ENCODE results near the gene HOXC12. TPM values are rescaled to one million over a fixed set of nuclear protein-coding genes. Genes with fewer than 3 reads are reported as not detected.

HOXC12 gene
- total and polyA plus RNA-seq, 7 donors = not detected

DNA sequence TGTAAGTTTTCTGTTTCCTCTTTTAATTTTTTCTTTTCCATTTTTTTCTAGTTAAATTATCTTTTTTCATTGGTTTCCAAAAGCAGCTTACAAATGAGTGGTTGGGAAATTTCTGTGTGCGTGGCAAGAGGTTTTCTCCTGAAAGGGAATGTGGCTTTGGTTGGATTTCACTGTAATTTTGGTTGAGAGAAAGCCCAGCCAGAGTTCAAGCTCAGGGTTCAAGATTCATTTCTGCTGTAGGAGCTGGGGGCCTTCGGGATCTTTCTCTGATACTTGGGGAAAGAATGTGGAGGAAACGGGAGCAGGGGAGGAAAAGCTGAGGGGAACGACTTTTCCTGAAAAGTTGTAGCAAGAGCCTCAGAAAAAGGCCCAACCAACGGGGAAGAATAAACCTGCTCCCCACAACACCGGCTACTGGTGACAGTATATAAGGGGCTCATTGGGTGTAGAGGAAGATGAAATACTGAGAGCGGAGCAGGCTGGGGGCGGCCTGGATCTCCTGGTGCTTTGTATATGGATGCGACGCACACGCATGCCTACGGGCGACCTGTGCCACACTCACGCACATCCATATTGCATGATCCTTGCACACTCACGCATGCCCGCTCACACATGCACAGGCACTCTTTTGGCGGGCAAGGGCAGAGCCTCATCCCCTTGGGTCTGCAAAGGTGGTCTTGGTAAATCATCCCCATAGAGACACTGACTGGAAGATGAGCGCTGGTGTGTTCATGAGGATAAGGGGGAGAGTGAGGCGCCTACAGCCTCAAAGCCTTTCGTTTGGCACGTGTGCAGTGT lies 32.2 kb downstream of the HOXC12 start:
- intact Hi-C loops (cut with DNase I) = no loop called here
- no peak for DNase-seq
- TF ChIP-seq EP300 (IDR thresholded peaks at IDR 0.05) = no peak
- no peak for TF ChIP-seq POLR2A (IDR thresholded peaks at IDR 0.05)
- TF ChIP-seq, protein P1, sequence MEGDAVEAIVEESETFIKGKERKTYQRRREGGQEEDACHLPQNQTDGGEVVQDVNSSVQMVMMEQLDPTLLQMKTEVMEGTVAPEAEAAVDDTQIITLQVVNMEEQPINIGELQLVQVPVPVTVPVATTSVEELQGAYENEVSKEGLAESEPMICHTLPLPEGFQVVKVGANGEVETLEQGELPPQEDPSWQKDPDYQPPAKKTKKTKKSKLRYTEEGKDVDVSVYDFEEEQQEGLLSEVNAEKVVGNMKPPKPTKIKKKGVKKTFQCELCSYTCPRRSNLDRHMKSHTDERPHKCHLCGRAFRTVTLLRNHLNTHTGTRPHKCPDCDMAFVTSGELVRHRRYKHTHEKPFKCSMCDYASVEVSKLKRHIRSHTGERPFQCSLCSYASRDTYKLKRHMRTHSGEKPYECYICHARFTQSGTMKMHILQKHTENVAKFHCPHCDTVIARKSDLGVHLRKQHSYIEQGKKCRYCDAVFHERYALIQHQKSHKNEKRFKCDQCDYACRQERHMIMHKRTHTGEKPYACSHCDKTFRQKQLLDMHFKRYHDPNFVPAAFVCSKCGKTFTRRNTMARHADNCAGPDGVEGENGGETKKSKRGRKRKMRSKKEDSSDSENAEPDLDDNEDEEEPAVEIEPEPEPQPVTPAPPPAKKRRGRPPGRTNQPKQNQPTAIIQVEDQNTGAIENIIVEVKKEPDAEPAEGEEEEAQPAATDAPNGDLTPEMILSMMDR (IDR thresholded peaks at IDR 0.05) = no peak
- TF ChIP-seq POLR2AphosphoS5 (IDR thresholded peaks at IDR 0.05) = no peak
- 32 to 50% methylated on average over 21 of the region's 21 CpGs for WGBS, 2 donors
- no peak overlapping the region for H3K27ac ChIP-seq
- H3K36me3 ChIP-seq = no peaks in the 10 kb centered on the region
- H3K9me3 ChIP-seq = no peaks in the 10 kb centered on the region
- peaks cover 0 to 32% (median 21%) of the 10 kb centered on the region in 4 donors for H3K4me1 ChIP-seq
- no peak overlapping the region for H3K4me3 ChIP-seq
- peaks cover 89 to 100% (median 100%) of the 10 kb centered on the region in 3 donors for H3K27me3 ChIP-seq

DNA sequence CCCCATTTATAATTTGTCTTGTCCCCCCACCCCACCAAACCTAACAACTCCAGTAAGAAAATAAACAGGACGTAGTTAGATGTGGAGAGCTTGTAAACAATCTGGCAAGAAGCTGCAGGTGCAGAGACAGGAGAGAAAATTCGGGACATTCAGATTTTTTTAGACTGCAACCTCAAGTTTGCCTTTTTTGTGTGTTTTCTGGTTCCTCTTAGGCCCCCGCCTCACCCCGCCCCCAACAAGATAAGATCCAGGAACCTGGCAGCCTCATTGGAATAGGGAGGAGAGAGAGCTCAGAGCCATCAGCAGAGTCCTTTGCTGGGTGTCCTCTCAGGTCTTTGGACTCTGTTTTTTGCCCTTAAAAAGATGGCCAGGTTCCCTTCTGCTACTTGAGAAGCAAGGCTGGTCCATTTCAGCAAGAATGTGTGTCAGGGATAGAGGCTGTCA lies 33.1 kb downstream of the HOXC12 start:
- H3K9me3 ChIP-seq = no peaks in the 10 kb centered on the region
- TF ChIP-seq POLR2AphosphoS5 (IDR thresholded peaks at IDR 0.05) = no peak
- no peak for TF ChIP-seq POLR2A (IDR thresholded peaks at IDR 0.05)
- no peak for TF ChIP-seq EP300 (IDR thresholded peaks at IDR 0.05)
- TF ChIP-seq, protein P1 (IDR thresholded peaks at IDR 0.05) = no peak
- H3K36me3 ChIP-seq = no peaks in the 10 kb centered on the region
- intact Hi-C loops (cut with DNase I) = no loop called here
- no peak overlapping the region for H3K27ac ChIP-seq
- WGBS, 2 donors = 14 to 20% methylated on average over 4 of the region's 4 CpGs
- peaks cover 0 to 32% (median 21%) of the 10 kb centered on the region in 4 donors for H3K4me1 ChIP-seq
- H3K4me3 ChIP-seq = no peak overlapping the region
- no peak for DNase-seq
- peaks cover 89 to 100% (median 100%) of the 10 kb centered on the region in 3 donors for H3K27me3 ChIP-seq

DNA sequence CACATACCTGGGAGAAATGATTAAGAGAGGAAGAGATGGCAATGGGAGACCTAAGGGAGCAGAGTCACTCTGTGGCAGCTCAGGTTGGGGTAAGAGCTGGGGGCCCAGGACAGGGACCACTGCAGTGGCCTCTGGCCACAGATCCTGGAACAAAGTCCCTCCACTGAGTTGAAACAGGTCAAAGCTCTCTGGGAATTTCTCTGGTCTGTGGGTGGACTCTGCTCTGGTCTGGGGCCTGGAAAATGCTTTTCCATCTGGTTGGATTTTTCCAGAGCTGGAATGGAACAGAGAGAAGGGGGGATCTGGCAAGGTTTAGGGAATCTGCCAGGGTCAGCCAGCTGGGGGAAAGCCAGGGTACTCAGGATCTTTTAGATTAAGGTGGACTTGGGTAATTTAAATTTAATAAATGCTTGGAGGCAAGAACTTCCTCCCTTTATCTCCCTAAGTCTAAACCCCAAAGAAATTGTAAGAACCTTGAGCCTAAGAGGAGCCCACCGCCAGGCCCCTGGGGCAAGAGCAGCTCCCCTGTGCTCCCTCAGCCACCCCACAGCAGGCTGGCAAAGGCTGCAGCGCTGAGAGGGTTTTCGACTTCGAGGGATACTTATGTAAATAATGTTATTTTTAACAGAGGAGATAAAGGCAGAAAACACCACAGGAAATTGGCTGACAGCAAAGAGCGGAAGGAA lies 34.0 kb downstream of the HOXC12 start:
- H3K4me3 ChIP-seq = no peak overlapping the region
- no peaks in the 10 kb centered on the region for H3K36me3 ChIP-seq
- H3K27ac ChIP-seq = no peak overlapping the region
- intact Hi-C loops (cut with DNase I) = no loop called here
- H3K4me1 ChIP-seq = peaks cover 0 to 32% (median 21%) of the 10 kb centered on the region in 4 donors
- 8 to 17% methylated on average over 5 of the region's 5 CpGs for WGBS, 2 donors
- TF ChIP-seq EP300 (IDR thresholded peaks at IDR 0.05) = no peak
- TF ChIP-seq, protein P1 (IDR thresholded peaks at IDR 0.05) = no peak
- TF ChIP-seq POLR2AphosphoS5 (IDR thresholded peaks at IDR 0.05) = no peak
- TF ChIP-seq POLR2A (IDR thresholded peaks at IDR 0.05) = no peak
- H3K9me3 ChIP-seq = no peaks in the 10 kb centered on the region
- peaks cover 89 to 100% (median 100%) of the 10 kb centered on the region in 3 donors for H3K27me3 ChIP-seq
- no peak for DNase-seq

DNA sequence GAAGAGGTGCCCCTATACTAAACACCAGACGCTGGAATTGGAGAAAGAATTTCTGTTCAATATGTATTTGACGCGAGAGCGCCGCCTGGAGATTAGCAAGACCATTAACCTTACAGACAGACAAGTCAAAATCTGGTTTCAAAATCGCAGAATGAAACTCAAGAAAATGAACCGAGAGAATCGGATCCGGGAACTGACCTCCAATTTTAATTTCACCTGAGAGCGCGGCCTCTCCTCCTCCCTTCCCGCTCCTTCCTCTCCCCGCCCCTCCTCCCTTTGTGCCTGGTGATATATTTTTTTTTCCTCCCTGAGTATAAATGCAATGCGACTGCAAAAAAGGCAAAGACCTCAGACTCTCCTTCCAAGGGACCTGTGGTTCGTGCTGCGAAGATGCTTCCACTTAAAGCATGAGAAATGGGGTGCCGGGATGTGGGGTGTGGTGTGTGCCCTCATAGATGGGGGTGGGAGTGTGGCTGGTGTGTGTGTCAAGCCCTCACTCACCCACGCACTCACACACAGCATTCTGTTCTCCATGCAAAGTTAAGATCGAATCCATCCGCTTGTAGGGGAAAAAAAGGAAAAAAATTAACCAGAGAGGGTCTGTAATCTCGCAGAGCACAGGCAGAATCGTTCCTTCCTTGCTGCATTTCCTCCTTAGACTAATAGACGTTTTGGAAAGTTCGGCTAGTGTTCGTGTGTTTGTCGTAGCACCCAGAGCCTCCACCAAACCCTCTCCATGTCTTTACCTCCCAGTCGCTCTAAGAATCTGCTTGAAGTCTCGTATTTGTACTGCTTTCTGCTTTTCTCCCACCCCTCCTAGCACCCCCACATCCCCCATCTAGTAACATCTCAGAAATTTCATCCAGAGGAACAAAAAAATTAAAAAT lies 34.8 kb downstream of the HOXC12 start:
- no peak for DNase-seq
- Histone ChIP-seq H3K4me1 (peaks cover 0 to 34% (median 24%) of the 10 kb centered on the region in 4 donors), H3K27me3 (peaks cover 89 to 100% (median 100%) of the 10 kb centered on the region in 3 donors), H3K9me3 (no peaks in the 10 kb centered on the region), H3K36me3 (no peaks in the 10 kb centered on the region), H3K4me3 (no peak overlapping the region), H3K27ac (no peak overlapping the region)
- TF ChIP-seq POLR2A (IDR thresholded peaks at IDR 0.05) (no peak), EP300 (IDR thresholded peaks at IDR 0.05) (no peak), POLR2AphosphoS5 (IDR thresholded peaks at IDR 0.05) (no peak)
- TF ChIP-seq, protein P1 (IDR thresholded peaks at IDR 0.05) = no peak
- WGBS, 2 donors = 3 to 4% methylated on average over 28 of the region's 28 CpGs
- intact Hi-C loops (cut with DNase I) = no loop called here
